GM23338 (cell line): ENCODE results near the gene ATG7. TPM values are rescaled to one million over a fixed set of nuclear protein-coding genes. Genes with fewer than 3 reads are reported as not detected.

ENCODE experiments used
- CREB1 ChIP-seq: fragments of 250-450 bp; sonication (Bioruptor Pico); IDR thresholded peaks from 2 replicates; pipeline ENCODE4 v1.5.0; 2020; ENCODE audit warnings: low read depth, mild to moderate bottlenecking, moderate library complexity
- CTCF ChIP-seq, 2 experiments: fragments of 200-600 bp in 1 of 2; sonication (generic) in 1 of 2; conservative IDR thresholded peaks; 2 replicates each; pipeline versions ENCODE4 v1.5.1 to v1.6.1; 2016 to 2017; ENCODE audit warnings: antibody characterized with exemption in 2 of 2, low read depth in 2 of 2, mild to moderate bottlenecking in 2 of 2, moderate library complexity in 1 of 2
- ETS1 ChIP-seq: IDR thresholded peaks from 2 replicates; pipeline ENCODE4 v1.6.1; 2016; ENCODE audit warnings: antibody characterized with exemption
- EZH2 ChIP-seq: fragments of 200-600 bp; sonication (generic); IDR thresholded peaks from one replicate; pipeline ENCODE4 v1.8.0; 2017; ENCODE audit warnings: antibody characterized with exemption, mild to moderate bottlenecking, low read depth; ENCODE audit not compliant: unreplicated experiment
- JUNB ChIP-seq: IDR thresholded peaks from one replicate; pipeline ENCODE4 v1.6.1; 2016; ENCODE audit warnings: antibody characterized with exemption; ENCODE audit not compliant: unreplicated experiment
- NANOG ChIP-seq: IDR thresholded peaks from 2 replicates; pipeline ENCODE4 v1.6.1; 2016; ENCODE audit warnings: antibody characterized with exemption, borderline replicate concordance
- POLR2AphosphoS5 ChIP-seq: IDR thresholded peaks from 2 replicates; pipeline ENCODE4 v1.6.1; 2016; ENCODE audit warnings: antibody characterized with exemption, low read depth
- STAT1 ChIP-seq: IDR thresholded peaks from one replicate; pipeline ENCODE4 v1.6.1; 2016; ENCODE audit warnings: antibody characterized with exemption; ENCODE audit not compliant: unreplicated experiment
- ZNF114 ChIP-seq: fragments of 250-450 bp; sonication (Bioruptor Pico); IDR thresholded peaks from 2 replicates; pipeline ENCODE4 v1.5.0; 2020; ENCODE audit warnings: mild to moderate bottlenecking, moderate library complexity
- ZNF331 ChIP-seq: fragments of 250-450 bp; sonication (Bioruptor Pico); IDR thresholded peaks from 2 replicates; pipeline ENCODE4 v1.5.0; 2020; ENCODE audit warnings: low read depth, mild to moderate bottlenecking, moderate library complexity
- ZNF462 ChIP-seq: fragments of 250-450 bp; sonication (Bioruptor Pico); IDR thresholded peaks from 2 replicates; pipeline ENCODE4 v1.5.0; 2020; ENCODE audit warnings: mild to moderate bottlenecking, moderate library complexity
- polyA plus RNA-seq: library from polyadenylated mRNA; unstranded; fragments of >200 nt; fragmentation: Nextera tagmentation; extraction: Ambion mirVana; gene quantifications from 2 replicates; pipeline ENCODE4 v1.2.1, GENCODE V29; 2016
- total RNA-seq: library from RNA; depleted of rRNA; stranded (reverse); fragments of >200 nt; shearing (Covaris generic); gene quantifications from 2 replicates; pipeline ENCODE4 v1.2.3, GENCODE V29; 2014

The ATG7 gene
- total and polyA plus RNA-seq, 2 experiments from 2014 or later = 16.2 to 36.7 TPM

- TF ChIP-seq ZNF462 (CRISPR knock-in tag) = no peak
- no peak for TF ChIP-seq STAT1
- no peak for TF ChIP-seq CREB1
- TF ChIP-seq ZNF114 (CRISPR knock-in tag) = no peak
- TF ChIP-seq EZH2 = no peak
- TF ChIP-seq ZNF331 = no peak
- no peak for TF ChIP-seq NANOG
- no peak for TF ChIP-seq ETS1
- TF ChIP-seq POLR2AphosphoS5 = no peak
- no peak for TF ChIP-seq JUNB
- no peak for TF ChIP-seq CTCF (conservative IDR thresholded peaks at IDR 0.05; ENCODE audit: low read depth in 2 of 2)
Observed at GRCh38 chr3:11565072-11565471, 292.9 kb downstream of the ATG7 start (continued).
